H1 (cell line): ENCODE results near the gene POP7. TPM values are rescaled to one million over a fixed set of nuclear protein-coding genes. Genes with fewer than 3 reads are reported as not detected.

Experiments
- BACH1 ChIP-seq: IDR thresholded peaks from 2 replicates; pipeline ENCODE4 v1.6.1; 2012; ENCODE audit warnings: low read length, improper control_type of control experiment
- BCL11A ChIP-seq, 2 experiments: IDR thresholded peaks; one replicate each; pipeline ENCODE4 v1.6.1; 2011; ENCODE audit warnings: low read depth in 2 of 2, low read length in 2 of 2, mild to moderate bottlenecking in 2 of 2
- BRCA1 ChIP-seq: IDR thresholded peaks from 2 replicates; pipeline ENCODE4 v1.6.1; 2012; ENCODE audit warnings: low read depth, low read length, improper control_type of control experiment
- CEBPB ChIP-seq: IDR thresholded peaks from 2 replicates; pipeline ENCODE4 v1.6.1; 2012; ENCODE audit warnings: low read depth, low read length
- CTBP2 ChIP-seq: IDR thresholded peaks from 2 replicates; pipeline ENCODE4 v1.7.0; 2011; ENCODE audit warnings: borderline replicate concordance, mild to moderate bottlenecking, moderate library complexity, mixed read lengths, low read length; ENCODE audit not compliant: insufficient read depth, insufficient read length
- CTCF ChIP-seq, 3 experiments: IDR thresholded peaks; 1 replicate in 2 of 3; 2 replicates in 1 of 3; pipeline versions ENCODE4 v1.5.1 to v1.6.1; 2011; ENCODE audit warnings: low read length in 3 of 3, mild to moderate bottlenecking in 3 of 3, inconsistent platforms in 2 of 3, low read depth in 1 of 3, moderate library complexity in 1 of 3; ENCODE audit not compliant: insufficient read depth in 1 of 3; ENCODE audit errors: control extremely low read depth in 1 of 3
- EP300 ChIP-seq, 2 experiments: IDR thresholded peaks; 1 replicate in 1 of 2; 2 replicates in 1 of 2; pipeline ENCODE4 v1.6.1; 2011 to 2012; ENCODE audit warnings: low read depth in 2 of 2, low read length in 2 of 2, mild to moderate bottlenecking in 2 of 2, borderline replicate concordance in 1 of 2, inconsistent platforms in 1 of 2, moderate library complexity in 1 of 2
- EZH2 ChIP-seq: fragments of 200-600 bp; sonication (generic); IDR thresholded peaks from 2 replicates; pipeline ENCODE4 v1.7.1; 2012; ENCODE audit warnings: low read depth, mild to moderate bottlenecking, moderate library complexity, low read length, inconsistent platforms; ENCODE audit not compliant: severe bottlenecking
- JUN ChIP-seq: IDR thresholded peaks from 2 replicates; pipeline ENCODE4 v1.6.1; 2011; ENCODE audit warnings: low read depth, mild to moderate bottlenecking, improper control_type of control experiment, low read length
- JUND ChIP-seq: IDR thresholded peaks from 2 replicates; pipeline ENCODE4 v1.6.1; 2011; ENCODE audit warnings: mild to moderate bottlenecking, improper control_type of control experiment, low read length
- KDM4A ChIP-seq: IDR thresholded peaks from one replicate; pipeline ENCODE4 v1.7.1; 2012; ENCODE audit warnings: low read depth, mild to moderate bottlenecking, moderate library complexity, low read length, inconsistent platforms; ENCODE audit not compliant: severe bottlenecking
- MAFK ChIP-seq: IDR thresholded peaks from 2 replicates; pipeline ENCODE4 v1.6.1; 2012; ENCODE audit warnings: low read depth, mild to moderate bottlenecking, improper control_type of control experiment, low read length
- POU5F1 ChIP-seq: IDR thresholded peaks from 2 replicates; pipeline ENCODE4 v1.6.1; 2011; ENCODE audit warnings: low read depth, mild to moderate bottlenecking, low read length, moderate library complexity
- RAD21 ChIP-seq, 2 experiments: IDR thresholded peaks in 1 of 2; conservative IDR thresholded peaks in 1 of 2; 2 replicates each; pipeline ENCODE4 v1.6.1; 2011; ENCODE audit warnings: low read depth in 2 of 2, low read length in 2 of 2, improper control_type of control experiment in 1 of 2, inconsistent platforms in 1 of 2, mild to moderate bottlenecking in 1 of 2, moderate library complexity in 1 of 2
- SAP30 ChIP-seq: fragments of 300-600 bp; sonication (generic); IDR thresholded peaks from 2 replicates; pipeline ENCODE4 v1.7.1; 2012; ENCODE audit warnings: low read length, moderate library complexity, mild to moderate bottlenecking, inconsistent platforms; ENCODE audit not compliant: insufficient read depth, insufficient replicate concordance
- SRF ChIP-seq: IDR thresholded peaks from 2 replicates; pipeline ENCODE4 v1.6.1; 2011; ENCODE audit warnings: mild to moderate bottlenecking, low read depth, low read length, moderate library complexity
- TAF7 ChIP-seq: optimal IDR thresholded peaks from 2 replicates; pipeline ENCODE3; 2011; ENCODE audit warnings: low read depth, mild to moderate bottlenecking, inconsistent platforms, low read length, moderate library complexity, borderline replicate concordance
- TBP ChIP-seq: IDR thresholded peaks from 2 replicates; pipeline ENCODE4 v1.6.1; 2011; ENCODE audit warnings: low read depth, low read length, improper control_type of control experiment
- TEAD4 ChIP-seq: IDR thresholded peaks from 2 replicates; pipeline ENCODE4 v1.6.1; 2012; ENCODE audit warnings: low read depth, low read length, inconsistent platforms, mixed read lengths
- ZNF274 ChIP-seq: IDR thresholded peaks from 2 replicates; pipeline ENCODE4 v1.7.0; 2012; ENCODE audit warnings: low read length, borderline replicate concordance; ENCODE audit errors: extremely low read depth
- polyA plus RNA-seq, 7 experiments: library from polyadenylated mRNA; depleted of rRNA in 3 of 7; stranded (reverse) in 5 of 7; unstranded in 2 of 7; fragments of >200 nt in 5 of 7; fragments of 200-250 nt in 2 of 7; gene quantifications; 1 replicate in 5 of 7; 2 replicates in 1 of 7; 4 replicates in 1 of 7; pipeline versions ENCODE4 v1.2.1 to v1.2.3, GENCODE V29; 2011 to 2013; ENCODE audit warnings: missing spikeins in 2 of 7, mixed read lengths in 2 of 7
- total RNA-seq: library from RNA; stranded (reverse); fragmentation: NEBNext Ultra II Directional; extraction: Animal tissue kit (Norgen Biotek cat#: 25700); gene quantifications from 2 replicates; pipeline ENCODE4 v1.2.1, GENCODE V29; 2021
- TF ChIP-seq, protein P1 (sequence below): IDR thresholded peaks from 2 replicates; pipeline ENCODE4 v1.6.1; 2011; ENCODE audit warnings: low read depth, mild to moderate bottlenecking, low read length; ENCODE audit not compliant: insufficient read depth
- TF ChIP-seq, protein P2 (sequence below): IDR thresholded peaks from 2 replicates; pipeline ENCODE4 v1.6.1; 2012; ENCODE audit warnings: inconsistent platforms

The POP7 gene
- total and polyA plus RNA-seq, 2 of the 8 experiments (the other 6 are each of a cell fraction or from before 2014, with no cell fraction given) = 92.5 to 135 TPM

- no peak for TF ChIP-seq EZH2
- TF ChIP-seq CEBPB = peak; percentile 67
- TF ChIP-seq, protein P1, sequence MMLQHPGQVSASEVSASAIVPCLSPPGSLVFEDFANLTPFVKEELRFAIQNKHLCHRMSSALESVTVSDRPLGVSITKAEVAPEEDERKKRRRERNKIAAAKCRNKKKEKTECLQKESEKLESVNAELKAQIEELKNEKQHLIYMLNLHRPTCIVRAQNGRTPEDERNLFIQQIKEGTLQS = peak; percentile 13; the same call in 1 of the 2 replicates
- TF ChIP-seq JUN = no peak
- no peak for TF ChIP-seq KDM4A
- no peak for TF ChIP-seq BRCA1
- TF ChIP-seq TEAD4 = no peak
- no peak for TF ChIP-seq JUND
- TF ChIP-seq POU5F1 = no peak
- no peak for TF ChIP-seq TAF7
- TF ChIP-seq BACH1 = peak; percentile 61
- TF ChIP-seq CTBP2 = no peak
- TF ChIP-seq SAP30 = no peak
- no peak for TF ChIP-seq BCL11A (IDR thresholded peaks at IDR 0.05; ENCODE audit: low read depth in 2 of 2, low read length in 2 of 2)
- no peak for TF ChIP-seq SRF
- no peak for TF ChIP-seq TBP
- TF ChIP-seq ZNF274 = no peak
- TF ChIP-seq, protein P2, sequence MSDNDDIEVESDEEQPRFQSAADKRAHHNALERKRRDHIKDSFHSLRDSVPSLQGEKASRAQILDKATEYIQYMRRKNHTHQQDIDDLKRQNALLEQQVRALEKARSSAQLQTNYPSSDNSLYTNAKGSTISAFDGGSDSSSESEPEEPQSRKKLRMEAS = no peak
- no peak for TF ChIP-seq MAFK
- TF ChIP-seq EP300 (IDR thresholded peaks at IDR 0.05; ENCODE audit: borderline replicate concordance in 1 of 2, low read depth in 2 of 2, low read length in 2 of 2) = no peak
- TF ChIP-seq CTCF (IDR thresholded peaks at IDR 0.05; ENCODE audit: control extremely low read depth in 1 of 3, insufficient read depth in 1 of 3, low read depth in 1 of 3, low read length in 3 of 3) = no peak
- no peak for TF ChIP-seq RAD21 (IDR thresholded peaks at IDR 0.05 in 1 of 2, conservative IDR thresholded peaks at IDR 0.05 in 1 of 2; ENCODE audit: low read depth in 2 of 2, low read length in 2 of 2)
These were observed 39.3 kb downstream of the POP7 start (continued) for GRCh38 chr7:100745184-100745583.
